ENCODE measurements around the gene PLCH1.

Gene PLCH1

DNA sequence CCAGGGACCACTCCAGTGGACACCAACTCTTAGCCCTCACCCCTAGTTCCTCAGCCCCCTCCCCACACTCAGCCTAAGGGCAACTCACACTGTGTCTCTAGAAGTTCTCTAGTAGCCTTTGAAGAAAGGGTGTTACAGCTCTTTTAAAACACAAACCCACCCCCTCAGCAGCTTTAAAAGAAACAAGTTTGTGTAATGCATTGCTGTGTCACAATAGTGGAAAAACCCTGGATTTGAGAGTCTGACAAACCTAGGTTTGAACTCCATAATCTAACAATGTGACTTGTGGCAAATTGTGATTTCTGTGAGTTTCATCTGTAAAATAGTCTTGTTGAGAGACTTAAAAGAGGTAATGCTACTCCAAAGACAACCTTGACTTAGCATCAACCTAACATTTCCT, 54.0 kb downstream of the PLCH1 start:
- DNase-seq (ENCODE audit: low spot score): no peak

DNA sequence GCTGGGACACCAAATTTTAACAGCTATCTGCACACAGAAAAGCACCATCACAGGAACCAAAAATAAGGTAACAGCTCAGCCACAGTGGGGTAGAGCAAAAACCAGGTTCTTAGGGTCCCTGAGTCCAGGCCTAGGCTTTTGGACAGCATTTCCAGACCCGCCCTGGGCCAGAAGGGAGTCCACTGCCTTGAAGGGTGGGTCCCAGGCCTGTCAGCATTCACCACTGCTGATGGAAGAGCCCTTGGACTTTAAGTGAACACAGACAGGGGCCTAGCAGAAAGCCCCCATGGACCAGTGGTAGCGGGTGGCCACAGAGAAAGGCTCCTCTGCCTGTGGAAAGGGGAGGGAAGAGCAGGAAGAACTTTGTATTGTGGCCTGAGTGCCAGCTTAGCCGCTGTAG, 56.4 kb downstream of the PLCH1 start:
- no peak for DNase-seq (ENCODE audit: low spot score)

DNA sequence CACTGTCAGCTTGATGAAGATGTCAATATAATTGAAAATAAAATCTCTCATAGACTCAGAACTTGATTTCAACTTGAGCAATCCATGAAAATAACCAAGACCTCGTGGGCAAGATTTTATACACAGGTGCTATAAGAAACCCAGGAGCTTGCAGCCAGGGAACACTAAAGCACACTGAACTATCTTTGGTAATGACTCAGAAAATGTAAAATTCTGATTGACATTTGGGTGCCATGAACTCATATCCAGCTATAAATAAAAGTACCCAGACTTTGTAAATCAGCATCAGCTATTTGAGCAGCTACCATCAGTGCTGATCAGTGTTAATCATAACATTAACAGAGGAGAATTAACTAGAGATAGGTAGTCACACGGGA, 61.5 kb downstream of the PLCH1 start:
- no peak for DNase-seq (ENCODE audit: low spot score)

DNA sequence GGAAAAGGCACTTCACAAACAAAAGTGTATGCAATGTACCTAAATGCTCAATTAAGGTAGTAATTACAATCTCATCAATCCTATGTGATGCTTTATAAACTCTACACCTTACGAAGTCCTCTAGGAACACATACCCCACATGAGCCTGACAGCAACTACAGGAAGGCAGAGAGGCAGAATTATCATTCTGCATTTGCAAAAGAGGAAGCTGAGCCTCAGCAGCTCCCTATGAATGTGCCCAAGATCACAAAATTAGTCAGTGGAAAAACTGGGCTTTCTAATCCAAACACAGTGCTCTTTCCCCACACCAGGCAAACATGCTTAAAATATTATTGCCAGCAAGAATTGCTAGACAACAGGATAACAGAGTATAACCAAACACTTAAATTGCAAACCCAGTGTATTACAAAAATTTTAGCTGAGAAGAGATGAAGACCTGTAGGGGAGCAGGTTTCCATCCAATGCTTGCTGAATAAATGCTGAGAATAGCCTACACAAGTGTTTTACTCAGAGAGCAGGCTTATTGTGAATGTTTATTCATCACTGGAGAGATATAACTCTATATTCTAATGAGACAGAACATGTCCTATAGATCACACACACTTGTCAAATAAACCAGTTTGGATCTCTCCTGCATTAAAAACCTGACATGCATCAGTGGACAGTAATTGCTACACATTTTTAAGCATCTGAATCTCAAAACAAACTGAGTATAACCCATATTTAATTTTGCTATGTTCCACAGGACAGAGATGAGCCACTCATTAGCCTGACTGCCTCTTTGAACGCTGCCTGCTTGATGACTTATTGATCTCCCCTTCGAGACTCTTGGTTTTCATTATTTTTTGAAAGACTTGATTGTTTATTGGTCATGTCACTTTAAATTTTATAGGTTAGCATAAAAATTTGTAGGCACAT, 62.2 kb downstream of the PLCH1 start:
- DNase-seq (ENCODE audit: low spot score): no peak

DNA sequence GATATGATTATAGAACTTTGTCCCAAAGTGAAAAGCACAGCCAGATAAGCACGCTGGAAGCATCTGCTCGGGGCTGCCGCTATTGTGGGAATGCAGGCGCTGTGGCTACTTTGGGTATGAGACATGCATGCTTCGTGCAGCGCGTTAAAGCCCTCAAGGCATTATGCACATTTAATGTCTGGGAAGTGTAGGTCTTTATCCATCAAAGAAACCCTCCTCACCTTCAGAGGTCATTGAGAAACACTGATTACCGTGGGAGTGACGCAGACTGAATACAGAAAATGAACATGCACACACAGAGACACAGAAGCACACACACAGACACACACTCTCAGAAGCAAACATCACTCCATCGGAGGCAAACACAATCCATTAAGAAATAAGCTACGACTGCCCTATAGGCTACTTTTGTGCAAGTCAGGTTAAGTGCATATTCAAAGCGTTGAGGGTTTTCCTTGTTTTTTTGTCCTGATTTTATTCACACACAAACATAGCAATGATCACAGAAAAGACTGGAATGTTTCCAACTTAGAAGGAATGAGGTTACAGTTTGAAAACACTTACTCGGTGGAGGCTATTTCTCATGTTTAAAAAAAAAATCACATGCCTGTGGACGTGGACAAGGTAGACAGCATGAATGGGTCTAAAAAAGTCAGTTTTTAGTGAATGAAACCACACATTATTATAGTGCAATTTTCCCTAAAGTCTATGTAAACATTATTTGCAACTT, 68.5 kb downstream of the PLCH1 start:
- no peak for DNase-seq (ENCODE audit: low spot score)

DNA sequence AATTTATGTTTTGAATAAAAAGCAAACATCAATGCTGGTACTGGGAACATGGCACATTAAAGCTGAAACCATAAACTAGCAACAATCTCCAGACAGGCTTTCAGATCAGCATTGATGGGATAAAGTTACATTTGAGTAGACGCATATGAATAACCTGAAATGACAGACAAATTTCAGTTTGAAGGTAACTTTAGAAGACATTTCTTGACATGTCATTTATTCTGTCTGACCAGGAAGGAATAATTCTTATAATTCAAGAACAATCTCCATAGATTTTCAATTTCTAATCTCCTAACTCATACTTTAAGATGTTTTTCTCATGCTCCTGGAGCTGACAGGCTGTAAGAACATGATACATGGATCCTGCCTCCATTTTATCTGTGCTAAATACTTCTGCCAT, 69.8 kb downstream of the PLCH1 start:
- no peak for DNase-seq (ENCODE audit: low spot score)

DNA sequence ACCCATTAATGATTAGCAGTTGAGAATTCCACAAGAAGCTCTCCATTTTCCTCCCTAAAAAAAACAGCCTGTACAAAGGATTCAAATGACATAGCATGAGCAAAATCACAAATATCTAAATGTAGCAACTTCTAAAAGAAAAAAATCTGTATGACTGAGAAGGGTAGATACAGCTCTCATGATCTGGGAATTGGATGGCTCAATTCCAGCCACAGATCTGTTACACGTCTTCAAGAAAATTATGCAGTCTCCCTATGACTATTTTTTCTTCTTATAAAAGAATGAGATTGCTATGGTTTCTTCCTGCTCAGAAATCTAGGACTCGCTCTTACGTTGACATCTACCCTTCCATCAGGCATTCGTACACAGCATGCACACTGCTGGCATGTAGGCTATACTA, 71.5 kb downstream of the PLCH1 start:
- DNase-seq (ENCODE audit: low spot score): no peak

DNA sequence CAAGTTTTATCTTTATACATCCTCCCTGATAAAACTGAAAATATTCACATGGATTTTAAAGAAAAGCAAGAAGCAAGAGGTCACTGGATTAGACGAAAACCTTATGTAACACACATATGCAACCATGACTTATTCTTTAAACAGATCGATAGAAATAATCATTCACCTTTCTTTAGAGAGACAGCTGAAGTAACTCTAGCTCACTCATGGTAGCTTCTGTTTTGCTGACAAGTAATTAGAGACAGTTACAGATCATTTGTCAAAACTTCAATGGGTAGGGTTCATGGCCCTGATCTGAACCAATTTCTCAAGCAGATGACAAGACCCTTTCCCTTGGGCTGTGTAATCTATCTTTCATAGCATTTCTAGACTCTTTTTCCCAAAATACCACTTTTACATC, 74.5 kb downstream of the PLCH1 start:
- no peak for DNase-seq (ENCODE audit: low spot score)

DNA sequence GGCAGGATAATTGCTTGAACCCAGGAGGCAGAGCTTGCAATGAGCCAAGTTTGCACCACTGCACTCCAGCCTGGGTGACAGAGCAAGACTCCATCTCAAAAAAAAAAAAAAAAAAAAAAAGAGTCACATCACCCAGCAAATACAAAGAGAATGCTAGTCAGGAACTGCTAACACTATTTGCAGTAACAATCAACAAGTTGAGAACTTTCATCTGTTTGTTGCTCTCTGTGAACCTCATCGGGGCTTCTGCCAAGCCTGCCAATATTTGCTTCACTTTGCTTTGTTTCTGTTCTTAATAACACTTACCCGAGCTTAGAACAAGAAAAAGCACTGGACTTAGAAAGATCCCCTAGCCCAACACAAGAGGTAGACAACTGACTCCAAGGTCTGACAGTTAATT, 76.9 kb downstream of the PLCH1 start:
- no peak for DNase-seq (ENCODE audit: low spot score)

DNA sequence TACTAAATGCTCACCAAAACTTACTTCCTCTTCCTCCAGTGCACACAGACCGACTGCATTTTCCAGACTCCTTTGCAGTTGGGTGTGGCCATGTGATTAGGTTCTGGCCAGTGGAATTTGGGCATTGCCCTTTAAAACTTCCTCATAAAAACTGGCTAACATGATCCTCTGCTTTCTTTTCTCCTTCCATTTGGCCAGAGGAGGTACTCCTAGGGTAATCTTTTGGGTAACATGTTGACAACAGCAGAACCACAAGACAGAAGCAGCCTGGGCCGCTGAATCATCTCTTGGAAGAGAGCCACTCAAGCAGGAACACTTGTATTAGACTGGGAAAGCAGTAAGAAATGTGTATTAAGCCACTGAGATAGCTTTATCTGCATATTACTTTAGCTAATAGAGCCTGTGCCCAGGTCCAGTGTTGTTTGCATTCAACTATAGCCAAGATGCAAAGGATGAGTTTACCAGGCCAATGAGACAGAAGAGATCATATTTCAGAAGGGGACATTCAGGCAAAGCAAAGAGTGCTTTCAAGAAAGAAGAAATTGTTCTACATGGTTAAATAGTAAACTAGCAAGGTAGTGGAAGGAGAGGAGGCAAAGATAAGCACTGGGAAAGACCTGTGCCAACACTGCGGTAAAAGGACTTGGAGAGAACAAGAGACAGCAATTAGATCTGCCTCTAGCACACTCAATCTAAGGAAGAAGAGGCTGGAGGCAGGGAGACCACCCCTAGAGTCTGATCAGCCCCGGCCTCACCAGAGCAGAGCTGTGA, 79.8 kb downstream of the PLCH1 start:
- DNase-seq (ENCODE audit: low spot score): no peak

DNA sequence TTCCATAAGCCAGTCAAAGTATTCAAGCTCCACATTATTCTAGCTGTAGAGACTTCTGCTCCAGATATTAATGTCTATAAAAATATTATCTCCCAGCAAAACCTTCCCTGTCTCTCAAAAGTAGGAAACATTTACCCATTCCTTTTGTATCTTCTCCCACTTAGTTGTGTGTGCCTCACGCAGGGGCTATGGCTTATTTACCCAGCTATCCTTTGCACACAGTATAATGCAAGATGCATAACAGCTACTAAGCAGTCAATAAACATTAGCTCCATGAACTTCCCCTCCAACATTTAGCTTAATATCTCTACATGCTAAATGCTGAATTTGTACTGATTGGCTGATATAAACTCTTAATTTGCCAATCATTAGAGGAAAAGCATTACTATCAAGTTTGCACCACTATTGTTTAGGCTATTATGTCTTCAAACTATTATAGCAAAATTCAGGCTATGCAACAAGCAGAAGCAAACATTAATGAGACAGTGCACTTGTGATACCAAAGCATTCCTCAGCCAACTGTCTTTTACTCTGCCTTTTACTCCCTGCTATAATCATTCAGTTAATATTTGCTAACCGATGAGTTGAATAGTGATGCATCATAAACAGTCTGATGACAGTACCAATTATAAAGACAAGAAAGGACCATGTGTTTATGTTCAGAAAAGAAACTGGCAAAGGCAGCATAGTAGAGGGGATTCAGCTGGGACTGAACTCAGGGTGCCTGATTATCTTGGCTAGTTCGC, 81.2 kb downstream of the PLCH1 start:
- no peak for DNase-seq (ENCODE audit: low spot score)

DNA sequence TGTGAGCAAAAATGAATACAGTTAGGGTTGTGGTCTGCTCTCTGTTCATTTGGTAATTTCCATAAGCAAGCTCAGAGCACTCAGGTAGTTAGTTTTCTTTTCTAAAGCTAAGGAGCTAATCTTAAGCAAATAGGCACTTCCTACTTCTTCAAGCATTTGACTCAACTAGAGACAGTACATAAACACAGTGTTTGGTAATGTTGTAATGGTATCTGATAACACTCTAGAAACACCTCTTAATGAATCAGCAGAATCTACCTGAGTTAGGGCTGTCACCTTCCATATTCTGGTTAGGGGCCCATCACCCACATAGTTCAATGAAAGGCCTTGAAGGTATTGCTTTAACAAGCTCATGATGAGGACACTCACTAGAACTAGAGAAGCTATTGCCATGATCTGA, 83.1 kb downstream of the PLCH1 start:
- no peak for DNase-seq (ENCODE audit: low spot score)

DNA sequence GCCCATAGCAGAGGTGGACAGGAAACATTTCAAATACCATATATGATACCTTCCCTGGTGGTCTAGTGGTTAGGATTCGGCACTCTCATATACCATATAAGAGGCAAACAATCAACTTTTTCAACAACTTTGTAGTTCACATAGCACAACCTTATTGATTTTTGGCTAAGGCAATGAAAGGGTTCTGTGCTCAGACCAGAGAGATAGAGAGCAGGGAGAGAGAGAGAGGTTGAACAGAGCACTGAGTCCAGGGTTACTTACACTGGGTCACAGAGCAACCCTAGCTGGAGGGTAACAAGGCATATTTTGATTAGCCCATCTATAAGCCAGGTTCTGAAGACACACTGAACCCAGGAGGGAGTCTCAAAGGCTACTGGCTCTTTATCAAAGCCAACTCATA, 83.8 kb downstream of the PLCH1 start:
- DNase-seq (ENCODE audit: low spot score): no peak

DNA sequence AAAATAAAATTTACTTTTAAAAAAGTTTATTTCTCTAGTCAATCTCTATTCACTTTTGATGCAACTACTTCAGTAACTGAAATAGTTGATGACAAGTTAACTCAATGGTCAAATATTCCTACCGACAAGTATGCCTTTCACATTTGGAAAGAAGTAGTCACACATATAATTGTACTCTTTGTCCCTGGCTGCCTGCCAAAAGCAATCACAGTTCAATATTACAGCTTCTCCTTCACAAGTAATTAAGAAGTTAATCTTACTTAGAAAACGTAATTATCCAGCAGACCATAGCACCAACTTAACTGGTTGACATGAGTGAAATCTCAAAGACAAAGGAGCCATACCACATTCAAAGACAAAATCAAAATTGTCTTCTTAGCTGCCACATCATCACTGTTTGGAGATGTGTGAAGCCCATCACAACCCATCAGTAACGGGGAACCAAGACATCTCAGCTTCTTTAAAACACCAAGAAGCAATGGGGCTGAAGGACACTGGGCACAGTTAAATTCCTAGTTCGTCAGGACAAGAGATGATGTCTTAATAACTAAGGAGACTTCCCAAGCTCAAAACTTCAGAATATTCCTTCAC, 86.1 kb downstream of the PLCH1 start:
- no peak for DNase-seq (ENCODE audit: low spot score)

DNA sequence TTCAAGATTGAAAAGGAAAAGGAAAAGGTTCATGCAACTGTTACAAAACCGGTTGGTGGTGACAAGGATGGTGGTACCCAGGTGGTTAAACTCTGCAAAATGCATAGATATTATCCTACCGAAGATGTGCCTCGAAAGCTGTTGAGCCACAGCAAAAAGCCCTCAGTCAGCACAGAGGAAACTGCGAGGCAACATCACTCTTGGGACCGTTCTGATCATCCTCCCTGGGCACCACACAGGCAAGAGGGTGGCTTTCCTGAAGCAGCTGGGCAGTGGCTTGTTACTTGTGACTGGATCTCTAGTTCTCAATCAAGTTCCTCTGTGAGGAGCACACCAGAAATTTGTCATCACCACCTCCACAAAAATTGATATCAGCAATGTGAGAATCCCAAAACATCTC, 86.9 kb downstream of the PLCH1 start:
- DNase-seq (ENCODE audit: low spot score): no peak

DNA sequence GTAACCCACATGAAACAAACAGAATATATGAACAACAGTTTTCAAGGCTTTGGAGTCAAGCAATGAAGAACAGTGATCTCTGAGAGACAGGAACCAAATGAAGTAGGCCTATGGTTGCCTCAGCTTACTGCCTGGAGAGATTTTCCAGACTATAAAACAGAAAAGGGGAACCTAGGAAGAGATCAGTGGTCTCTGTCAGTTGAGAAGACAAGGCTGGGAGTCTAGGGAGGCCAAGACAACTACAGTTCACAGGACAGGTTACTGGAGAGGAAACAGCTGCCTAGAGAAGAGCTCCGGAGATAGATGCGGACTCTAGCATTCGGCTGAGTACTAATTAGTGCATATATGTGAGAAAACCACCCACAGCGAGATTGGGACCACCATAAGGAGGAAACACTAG, 87.7 kb downstream of the PLCH1 start:
- DNase-seq (ENCODE audit: low spot score): no peak

DNA sequence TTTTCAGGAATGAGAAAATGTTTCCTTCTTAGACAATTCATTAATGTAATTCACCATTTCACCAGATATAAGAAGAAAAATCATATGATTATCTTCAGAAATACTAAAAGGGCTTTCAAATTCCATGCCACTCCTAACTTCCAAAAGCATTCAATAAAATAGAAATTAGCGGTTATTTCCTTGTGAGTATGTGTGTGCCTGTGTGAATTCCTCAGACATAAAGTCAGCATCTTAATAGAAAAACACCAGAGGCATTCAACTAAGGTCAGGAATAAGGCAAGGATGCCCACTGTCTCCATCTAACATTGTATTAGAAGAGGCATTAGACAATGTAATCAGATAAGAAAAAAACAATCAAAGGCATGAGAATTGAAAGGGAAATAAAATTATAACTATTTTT, 88.4 kb downstream of the PLCH1 start:
- DNase-seq (ENCODE audit: low spot score): no peak

DNA sequence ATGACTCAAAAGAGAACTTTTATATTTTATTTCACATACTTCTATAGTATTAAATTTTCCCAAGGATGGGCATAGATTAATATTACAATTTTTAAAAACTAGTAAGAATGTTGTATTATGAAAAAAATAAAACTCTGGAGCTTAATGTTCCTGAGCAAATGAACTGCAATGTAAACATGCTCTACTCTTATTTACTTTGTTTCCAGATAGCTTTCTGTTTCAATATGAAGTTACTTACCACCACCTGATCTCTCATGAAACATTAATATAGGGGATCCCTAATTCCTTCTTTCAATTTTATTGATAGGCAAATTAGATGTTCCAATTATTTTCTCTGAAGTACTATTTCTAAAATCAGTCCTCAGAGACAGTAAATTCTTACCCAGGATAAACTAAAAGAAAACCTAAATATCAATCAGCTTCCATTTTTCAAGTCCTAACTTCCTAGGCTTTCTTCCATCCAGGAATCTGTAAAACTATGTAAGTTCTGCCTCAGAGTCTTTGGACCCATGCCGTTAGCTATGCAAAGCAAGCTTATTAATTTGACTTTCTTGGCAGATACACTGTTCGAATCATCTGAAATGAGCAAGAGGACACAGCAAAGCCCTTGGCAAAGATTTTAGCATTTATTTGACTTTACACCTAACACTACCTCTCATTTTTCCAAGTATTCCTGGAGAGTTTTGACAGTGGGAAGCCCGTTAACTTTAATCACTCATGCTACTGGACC, 93.2 kb downstream of the PLCH1 start:
- DNase-seq (ENCODE audit: low spot score): no peak

DNA sequence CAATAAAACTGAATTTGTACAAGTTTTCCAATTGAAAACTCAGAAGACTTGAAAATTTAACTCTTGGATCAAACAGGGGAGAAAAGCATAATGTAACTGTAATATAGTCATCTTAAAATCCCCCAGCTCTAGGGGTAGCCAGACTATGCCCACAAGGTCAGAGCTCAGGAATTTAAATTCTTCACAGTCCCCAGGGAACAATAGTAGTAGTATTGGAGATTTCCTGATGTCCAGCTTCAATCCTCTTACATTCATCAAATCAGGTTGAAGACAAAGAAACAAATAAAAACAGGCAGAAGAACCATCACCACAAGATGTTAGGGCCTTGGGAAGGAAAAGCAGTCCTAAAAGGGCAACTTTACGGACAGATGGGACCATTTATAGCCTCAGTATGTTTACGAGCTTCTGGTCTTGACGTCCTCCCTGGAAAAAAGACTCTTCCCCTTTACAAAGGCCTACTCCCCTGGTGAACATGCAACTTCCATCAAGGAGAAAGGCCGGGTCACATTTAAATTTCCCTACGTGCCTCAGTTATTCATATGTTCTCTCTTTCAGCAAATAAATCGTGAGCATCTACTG, 96.8 kb downstream of the PLCH1 start:
- no peak for DNase-seq (ENCODE audit: low spot score)

DNA sequence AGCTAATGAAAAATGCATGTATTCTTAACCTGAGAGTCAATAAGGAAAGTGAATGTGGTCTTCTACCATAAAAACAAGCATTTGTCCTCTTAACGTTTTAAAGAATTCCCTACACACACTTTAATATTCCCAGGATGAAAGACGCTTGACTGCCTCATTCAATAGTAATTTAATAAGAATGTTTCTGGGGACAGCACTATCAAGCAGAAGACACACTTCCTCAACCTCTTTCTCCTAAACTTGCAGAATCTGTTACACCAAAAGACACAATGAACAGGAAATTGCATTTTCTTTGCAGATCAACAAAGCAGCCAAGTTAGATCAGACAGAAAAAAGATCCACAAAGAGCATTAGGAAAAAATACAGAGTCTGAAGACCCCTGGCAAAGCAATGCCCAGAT, 97.7 kb downstream of the PLCH1 start:
- no peak for DNase-seq (ENCODE audit: low spot score)

DNA sequence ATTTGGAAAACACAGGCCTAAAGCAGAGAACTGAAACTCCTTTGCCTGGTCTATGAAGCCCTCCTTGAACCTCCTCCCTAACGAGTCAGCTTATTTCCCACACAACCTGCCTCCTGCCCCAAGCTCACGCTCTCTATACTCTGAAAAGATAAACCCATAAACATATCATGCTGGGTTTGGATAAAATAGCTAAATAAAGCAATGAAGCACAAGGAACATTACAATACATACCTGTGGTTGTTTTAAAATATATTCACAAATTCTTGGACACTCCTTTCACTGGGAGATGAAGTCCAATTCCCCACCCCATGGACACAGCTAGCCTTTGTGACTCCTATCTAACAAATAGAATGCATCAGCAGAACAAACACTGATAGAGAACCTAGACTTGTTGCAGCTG, 98.2 kb downstream of the PLCH1 start:
- no peak for DNase-seq (ENCODE audit: low spot score)

Measured in activated CD4-positive, alpha-beta T cell treated with anti-CD3 and anti-CD28 coated beads, Interleukin-2, Interleukin-4, amounts not matched to agents 100 ng/mL and 50 ng/mL, durations not matched to agents 16 hours and 8 hours (primary cell).